GM12878 (cell line): ENCODE data around the gene MYO1E. TPM values are rescaled to one million over a fixed set of nuclear protein-coding genes. Genes with fewer than 3 reads are reported as not detected.
A peak's percentile ranks its signal among the peaks of the same experiment; 100 is the strongest.

Source experiments
- ATAC-seq: fragments of 200-7000 bp; cut with Tn5 transposase; 3 replicates; pipeline ENCODE4 v1.9.1; 2020; ENCODE audit warnings: mild to moderate bottlenecking, moderate library complexity
- BruUV-seq: library from RNA; stranded (reverse); fragments of 400-500 nt; replicated peaks from 2 replicates; lab custom pipeline; 2021; lab: Mats Ljungman, UMichigan
- CTCF ChIA-PET: fragments of 300-600 bp; sonication (Branson Sonifier 250); formaldehyde crosslinking; extraction: SDS; loops from one replicate; lab custom pipeline; 2021; ENCODE audit warnings: inconsistent platforms; lab: Yijun Ruan, JAX
- POLR2A ChIA-PET: fragments of 350-600 bp; formaldehyde crosslinking; extraction: SDS; loops from one replicate; lab custom pipeline; 2021; ENCODE audit warnings: inconsistent platforms; lab: Charles Lee
- RAD21 ChIA-PET: fragments of 300-600 bp; sonication (Branson Sonifier 250); formaldehyde crosslinking; loops from one replicate; lab custom pipeline; 2023; ENCODE audit warnings: antibody characterized with exemption; ENCODE audit not compliant: unreplicated experiment; lab: Charles Lee
- SMC1A ChIA-PET: fragments of 300-600 bp; sonication (Branson Sonifier 250); formaldehyde crosslinking; loops from one replicate; lab custom pipeline; 2023; ENCODE audit not compliant: unreplicated experiment, uncharacterized antibody; lab: Charles Lee
- DNase-seq: peaks from one replicate; pipeline ENCODE4 v3.0.0-alpha.2; 2011; ENCODE audit warnings: low read depth, low spot score
- FAIRE-seq: peaks from 3 replicates; lab custom pipeline; 2011; peaks lifted over from hg19 to GRCh38; lab: Jason Lieb, UNC
- H2AFZ ChIP-seq: 2 replicates; pipeline ENCODE4 v1.6.0; 2011; ENCODE audit warnings: low read depth, low read length, control low read depth; ENCODE audit not compliant: control insufficient read depth
- H3K27ac ChIP-seq: 2 replicates; pipeline ENCODE4 v1.5.1; 2011; ENCODE audit warnings: control low read depth; ENCODE audit not compliant: control insufficient read depth, insufficient read depth
- H3K27me3 ChIP-seq, 2 experiments: replicated peaks in 1 of 2; 2 replicates each; pipeline versions ENCODE4 v1.6.0 to v1.6.1; 2011; ENCODE audit warnings: low read length in 1 of 2; ENCODE audit not compliant: control insufficient read depth in 2 of 2, insufficient read depth in 2 of 2
- H3K36me3 ChIP-seq, 2 experiments: 2 replicates each; pipeline ENCODE4 v1.5.1; 2011; ENCODE audit warnings: low read length in 1 of 2; ENCODE audit not compliant: control insufficient read depth in 2 of 2, insufficient read depth in 2 of 2
- H3K4me1 ChIP-seq: 2 replicates; pipeline ENCODE4 v1.6.1; 2011; ENCODE audit warnings: mild to moderate bottlenecking, low read length, moderate library complexity, mixed read lengths; ENCODE audit not compliant: control insufficient read depth, insufficient read depth
- H3K4me2 ChIP-seq: 2 replicates; pipeline ENCODE4 v1.6.0; 2011; ENCODE audit warnings: control low read depth; ENCODE audit not compliant: control insufficient read depth, insufficient read depth
- H3K4me3 ChIP-seq: fragments of 200-600 bp; sonication (generic); 2 replicates; pipeline ENCODE4 v1.5.1; 2016
- H3K79me2 ChIP-seq: 2 replicates; pipeline ENCODE4 v1.6.0; 2011; ENCODE audit warnings: low read length; ENCODE audit not compliant: control insufficient read depth, insufficient read depth
- H3K9ac ChIP-seq: 2 replicates; pipeline ENCODE4 v1.8.0; 2011; ENCODE audit warnings: low read length, control low read depth, mixed read lengths; ENCODE audit not compliant: control insufficient read depth, insufficient read depth
- H3K9me3 ChIP-seq: replicated peaks from 3 replicates; pipeline ENCODE4 v1.5.1; 2011; ENCODE audit warnings: mild to moderate bottlenecking, low read length; ENCODE audit not compliant: control insufficient read depth, insufficient read depth
- H4K20me1 ChIP-seq: 2 replicates; pipeline ENCODE4 v1.6.0; 2011; ENCODE audit not compliant: control insufficient read depth, insufficient read depth
- POLR2A ChIP-seq: IDR thresholded peaks from 2 replicates; pipeline ENCODE4 v1.6.1; 2011; ENCODE audit warnings: low read depth, mild to moderate bottlenecking, low read length
- POLR2AphosphoS5 ChIP-seq: IDR thresholded peaks from 2 replicates; pipeline ENCODE4 v1.6.1; 2011; ENCODE audit warnings: mild to moderate bottlenecking, low read length, inconsistent platforms
- SPI1 ChIP-seq: IDR thresholded peaks from 2 replicates; pipeline ENCODE4 v1.6.1; 2011; ENCODE audit warnings: low read depth, mild to moderate bottlenecking, low read length, moderate library complexity, borderline replicate concordance; ENCODE audit not compliant: insufficient read depth
- TBL1XR1 ChIP-seq: IDR thresholded peaks from 2 replicates; pipeline ENCODE4 v1.6.1; 2012; ENCODE audit warnings: low read depth, low read length, improper control_type of control experiment
- WGBS: methylation state at CpG from one replicate; pipeline ENCODE4 v1.1.6; 2016; ENCODE audit warnings: low lambda C conversion rate; ENCODE audit not compliant: insufficient replicate concordance, insufficient coverage; ENCODE audit errors: missing lambda C conversion rate; 5-methylcytosine and 5-hydroxymethylcytosine counted together
- in situ Hi-C: fragments of 300-500 bp; cut with MboI; formaldehyde crosslinking; loops from 9 replicates; pipeline ENCODE4 v1.14.3; 2018; ENCODE audit warnings: mixed read lengths
- intact Hi-C: fragments of 100-400 bp; cut with micrococcal nuclease; formaldehyde crosslinking; loops from one replicate; pipeline ENCODE4 v1.14.2; 2022; ENCODE audit not compliant: unreplicated experiment
- polyA plus RNA-seq, 11 experiments: library from polyadenylated mRNA; depleted of rRNA in 4 of 11; unstranded in 6 of 11; stranded (reverse) in 5 of 11; fragments of >200 nt; fragmentation: Nextera tagmentation in 4 of 11; fragmentation: Illumina TruSeq in 1 of 11; extraction: Ambion mirVana in 4 of 11; extraction: Trizol in 1 of 11; gene quantifications; 1 replicate in 1 of 11; 2 replicates in 10 of 11; pipeline versions ENCODE4 v1.2.1 to v1.2.3, GENCODE V29; 2011 to 2016; ENCODE audit warnings: inconsistent platforms in 2 of 11, missing spikeins in 2 of 11, low read depth in 1 of 11
- total RNA-seq, 4 experiments: library from RNA; depleted of rRNA in 3 of 4; stranded (reverse); fragments of >200 nt in 3 of 4; fragmentation: Illumina TruSeq in 1 of 4; extraction: Trizol in 1 of 4; gene quantifications; 2 replicates each; pipeline versions ENCODE4 v1.2.1 to v1.2.3, GENCODE V29; 2013 to 2021
- TF ChIP-seq, protein P1 (sequence below): IDR thresholded peaks from 2 replicates; pipeline ENCODE4 v1.6.1; 2011; ENCODE audit warnings: borderline replicate concordance, low read depth, mild to moderate bottlenecking, moderate library complexity, low read length; ENCODE audit not compliant: insufficient read depth, poor library complexity, severe bottlenecking

Gene MYO1E
- total and polyA plus RNA-seq, 10 of the 15 experiments (the other 5 are each of a cell fraction or from before 2014, with no cell fraction given): 10.3 to 266 (median 64.9) TPM

DNA sequence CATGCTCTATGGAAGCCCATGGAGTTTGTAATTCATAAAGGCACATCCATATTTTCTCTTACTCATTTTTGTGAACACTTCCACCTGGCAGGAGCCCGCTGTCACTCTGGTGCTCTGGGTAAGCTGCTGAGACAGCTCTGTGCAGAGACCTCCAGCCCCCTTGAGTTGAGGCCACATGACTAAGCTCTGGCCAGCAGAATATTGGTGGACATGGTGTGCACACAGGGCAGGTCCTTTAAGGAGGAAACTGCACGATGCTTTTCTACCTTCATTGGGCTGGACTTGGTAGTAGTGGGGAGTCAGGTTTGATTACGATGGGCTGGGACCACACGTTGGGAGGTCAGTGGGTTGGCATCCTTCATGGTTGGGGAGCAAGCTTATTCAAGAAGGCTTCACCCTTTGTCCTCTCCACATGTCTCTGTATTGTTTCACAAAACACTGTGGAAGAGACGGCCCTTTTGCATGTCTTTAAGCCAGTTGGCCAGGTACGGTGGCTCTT lies 238.7 kb downstream of the MYO1E start:
- H3K27me3 ChIP-seq: no peaks in the 10 kb centered on the region
- DNase-seq (no peak), FAIRE-seq (no peak), ATAC-seq (no peak)
- ChIA-PET CTCF (no interaction called here), POLR2A (no interaction called here), SMC1A (no interaction called here), RAD21 (interaction anchor here (2.2 kb wide), 1 partner anchor 28 kb away, joined by 5 read pairs; no protein-coding TSS in a partner anchor)
- WGBS: over 99% methylated on average over 6 of the region's 6 CpGs
- no peak overlapping the region for H3K27ac ChIP-seq
- 0 out of 2 replicates have a peak, but pooled peaks cover 2% of the 10 kb centered on the region for H3K79me2 ChIP-seq
- no TSS peak for BruUV-seq
- H3K4me3 ChIP-seq: no peak overlapping the region
- no peak overlapping the region for H3K4me2 ChIP-seq
- H3K4me1 ChIP-seq: peaks cover 6% of the 10 kb centered on the region
- in situ Hi-C loops: no loop called here
- H3K36me3 ChIP-seq: peaks cover 34 to 38% of the 10 kb centered on the region in 2 experiments
- no peaks in the 10 kb centered on the region for H4K20me1 ChIP-seq
- peaks cover 10% of the 10 kb centered on the region; the same call in 2 of the 3 replicates for H3K9me3 ChIP-seq
- TF ChIP-seq, protein P1, sequence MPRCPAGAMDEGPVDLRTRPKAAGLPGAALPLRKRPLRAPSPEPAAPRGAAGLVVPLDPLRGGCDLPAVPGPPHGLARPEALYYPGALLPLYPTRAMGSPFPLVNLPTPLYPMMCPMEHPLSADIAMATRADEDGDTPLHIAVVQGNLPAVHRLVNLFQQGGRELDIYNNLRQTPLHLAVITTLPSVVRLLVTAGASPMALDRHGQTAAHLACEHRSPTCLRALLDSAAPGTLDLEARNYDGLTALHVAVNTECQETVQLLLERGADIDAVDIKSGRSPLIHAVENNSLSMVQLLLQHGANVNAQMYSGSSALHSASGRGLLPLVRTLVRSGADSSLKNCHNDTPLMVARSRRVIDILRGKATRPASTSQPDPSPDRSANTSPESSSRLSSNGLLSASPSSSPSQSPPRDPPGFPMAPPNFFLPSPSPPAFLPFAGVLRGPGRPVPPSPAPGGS: peak; percentile 13
- no peak for TF ChIP-seq TBL1XR1
- peak; percentile 47; the same call in 1 of the 2 replicates for TF ChIP-seq POLR2AphosphoS5
- TF ChIP-seq POLR2A: peak; percentile 58
- TF ChIP-seq SPI1: no peak
- H2AFZ ChIP-seq: no peak overlapping the region
- intact Hi-C loops: no loop called here
- no peak overlapping the region for H3K9ac ChIP-seq
